Activated CD8-positive, alpha-beta memory T cell treated with anti-CD3 and anti-CD28 coated beads, Interleukin-2, amount 50 U/mL, for 1 hour (primary cell): ENCODE data around the gene COL10A1.

Source experiments
- DNase-seq: peaks from one replicate; pipeline ENCODE4 v3.0.0-alpha.2; 2020; ENCODE audit errors: extremely low read depth

Gene COL10A1

GRCh38 chr6:116126032-116126431 is at the start of gene COL10A1:
Gene COL10A1 (minus strand): TSS chr6:116126132. CDS start chr6:116125492, 640 bp downstream.
- DNase-seq = no peak

GRCh38 chr6:116175344-116175743 is 49.4 kb upstream of the COL10A1 start:
- DNase-seq = no peak

- DNase-seq = no peak
Observed at GRCh38 chr6:116173928-116174327, 48.0 kb upstream of the COL10A1 start.

- DNase-seq = no peak
Observed at GRCh38 chr6:116170358-116171057, 44.6 kb upstream of the COL10A1 start.

- no peak for DNase-seq
Observed at GRCh38 chr6:116169880-116170279, 43.9 kb upstream of the COL10A1 start.

GRCh38 chr6:116168148-116168547 is 42.2 kb upstream of the COL10A1 start:
- DNase-seq = no peak

GRCh38 chr6:116166369-116166768 is 40.4 kb upstream of the COL10A1 start:
- DNase-seq = no peak

- no peak for DNase-seq
Observed at GRCh38 chr6:116165596-116165995, 39.7 kb upstream of the COL10A1 start.

- DNase-seq = no peak
Observed at GRCh38 chr6:116159782-116160524, 34.0 kb upstream of the COL10A1 start.

GRCh38 chr6:116158641-116159040 is 32.7 kb upstream of the COL10A1 start:
- no peak for DNase-seq

GRCh38 chr6:116157391-116157790 is 31.5 kb upstream of the COL10A1 start:
- no peak for DNase-seq

GRCh38 chr6:116156405-116157326 is 30.7 kb upstream of the COL10A1 start:
- DNase-seq = no peak

- no peak for DNase-seq
Observed at GRCh38 chr6:116154887-116155286, 29.0 kb upstream of the COL10A1 start.

GRCh38 chr6:116152620-116153019 is 26.7 kb upstream of the COL10A1 start:
- no peak for DNase-seq

- DNase-seq = no peak
Observed at GRCh38 chr6:116145803-116146675, 20.1 kb upstream of the COL10A1 start.

- DNase-seq = no peak
Observed at GRCh38 chr6:116144605-116145004, 18.7 kb upstream of the COL10A1 start.

- no peak for DNase-seq
Observed at GRCh38 chr6:116139917-116140316, 14.0 kb upstream of the COL10A1 start.

- no peak for DNase-seq
Observed at GRCh38 chr6:116136933-116137340, 11.0 kb upstream of the COL10A1 start.

GRCh38 chr6:116136373-116136772 is 10.4 kb upstream of the COL10A1 start:
- DNase-seq = no peak

- no peak for DNase-seq
Observed at GRCh38 chr6:116133453-116133852, 7.5 kb upstream of the COL10A1 start.
